Measurements from ENCODE around the gene APOA5. TPM values are rescaled to one million over a fixed set of nuclear protein-coding genes. Genes with fewer than 3 reads are reported as not detected.

Gene APOA5
- total and polyA plus RNA-seq, 2 experiments from 2014 or later: 0.18 to 0.35 TPM

GRCh38 chr11:116825854-116826750 is 34.4 kb upstream of the APOA5 start:
- H3K4me1 Mint-ChIP-seq: peaks cover 5% of the 10 kb centered on the region
- no peaks in the 10 kb centered on the region for H3K36me3 ChIP-seq (ENCODE audit: insufficient read depth)
- H3K79me2 ChIP-seq (replicated peaks; ENCODE audit: insufficient read depth): no peaks in the 10 kb centered on the region
- H3K27ac Mint-ChIP-seq: no peak overlapping the region
- no peaks in the 10 kb centered on the region for H3K4me1 ChIP-seq (ENCODE audit: insufficient read depth)
- H3K36me3 Mint-ChIP-seq (ENCODE audit: low read depth): no peaks in the 10 kb centered on the region
- no peak overlapping the region for H3K4me3 Mint-ChIP-seq
- H3K4me3 ChIP-seq: no peak overlapping the region
- no peaks in the 10 kb centered on the region for H4K20me1 ChIP-seq (replicated peaks; ENCODE audit: insufficient read depth)
- no peak overlapping the region for H2AFZ ChIP-seq
- DNase-seq (ENCODE audit: low spot score): no peak
- no peaks in the 10 kb centered on the region for H3K27me3 Mint-ChIP-seq (ENCODE audit: insufficient read depth, low read depth, poor library complexity)
- H3K27ac ChIP-seq (ENCODE audit: low read depth): no peak overlapping the region
- no peaks in the 10 kb centered on the region for H3F3A ChIP-seq (replicated peaks; ENCODE audit: low read depth)
- no peak overlapping the region for H3K4me2 ChIP-seq
- TF ChIP-seq NANOG (IDR thresholded peaks at IDR 0.05; ENCODE audit: borderline replicate concordance) (no peak), ZNF331 (CRISPR knock-in tag; IDR thresholded peaks at IDR 0.05; ENCODE audit: low read depth) (no peak), CREB1 (CRISPR knock-in tag; IDR thresholded peaks at IDR 0.05; ENCODE audit: low read depth) (no peak), REST (IDR thresholded peaks at IDR 0.05; ENCODE audit: unreplicated experiment) (no peak), ETS1 (IDR thresholded peaks at IDR 0.05) (no peak), EZH2 (IDR thresholded peaks at IDR 0.05; ENCODE audit: low read depth, unreplicated experiment) (no peak), JUNB (IDR thresholded peaks at IDR 0.05; ENCODE audit: unreplicated experiment) (no peak), CTCF (conservative IDR thresholded peaks at IDR 0.05; ENCODE audit: low read depth in 2 of 2) (no peak), EZH2phosphoT487 (IDR thresholded peaks at IDR 0.05; ENCODE audit: unreplicated experiment) (no peak), STAT1 (IDR thresholded peaks at IDR 0.05; ENCODE audit: unreplicated experiment) (no peak), ZNF114 (CRISPR knock-in tag; IDR thresholded peaks at IDR 0.05) (no peak), ZNF462 (CRISPR knock-in tag; IDR thresholded peaks at IDR 0.05) (no peak), POLR2AphosphoS5 (IDR thresholded peaks at IDR 0.05; ENCODE audit: low read depth) (no peak)
- no peaks in the 10 kb centered on the region for H3K9me3 Mint-ChIP-seq
- H3K9me2 ChIP-seq (ENCODE audit: insufficient read depth): no peaks in the 10 kb centered on the region
- no peak for ATAC-seq
- no peaks in the 10 kb centered on the region for H3K27me3 ChIP-seq (ENCODE audit: insufficient read depth)
